ENCODE measurements around the gene TMEM232.
"Not testable (repeated sequence)": the region's sequence is repeated elsewhere in the genome, so short reads cannot be mapped to it uniquely, and the experiment has no call there.

TMEM232 gene
- 0.77 to 1.2 reads per million in 2 donors for total RNA-seq

GRCh38 chr5:110726249-110727024 is at the start of gene TMEM232:
Gene TMEM232, minus strand, starts transcription at chr5:110726671. Its CDS starts 59,319 bp downstream, at chr5:110667352.
- DNase-seq, result peak; percentile 57

- no peak for DNase-seq
Observed at GRCh38 chr5:110770286-110770685, 43.8 kb upstream of the TMEM232 start.

GRCh38 chr5:110769000-110769681 is 42.7 kb upstream of the TMEM232 start:
- no peak for DNase-seq

GRCh38 chr5:110768138-110768860 is 41.8 kb upstream of the TMEM232 start:
- DNase-seq, result no peak

GRCh38 chr5:110760158-110760557 is 33.7 kb upstream of the TMEM232 start:
- no peak for DNase-seq

GRCh38 chr5:110757118-110757729 is 30.8 kb upstream of the TMEM232 start:
- no peak for DNase-seq

GRCh38 chr5:110754181-110754580 is 27.7 kb upstream of the TMEM232 start:
- no peak for DNase-seq

GRCh38 chr5:110753600-110753999 is 27.1 kb upstream of the TMEM232 start:
- DNase-seq, result no peak

GRCh38 chr5:110752953-110753352 is 26.5 kb upstream of the TMEM232 start:
- DNase-seq, result no peak

- DNase-seq, result no peak
Observed at GRCh38 chr5:110751902-110752762, 25.7 kb upstream of the TMEM232 start.

- peak; percentile 78 for DNase-seq
Observed at GRCh38 chr5:110738812-110739651, 12.6 kb upstream of the TMEM232 start, which contains the start of gene SLC25A46. Gene SLC25A46, plus strand, starts transcription at chr5:110739007. Its CDS starts 113 bp downstream, at chr5:110739120.

GRCh38 chr5:110738503-110738811 is 12.0 kb upstream of the TMEM232 start:
- no peak for DNase-seq

GRCh38 chr5:110736753-110737152 is 10.3 kb upstream of the TMEM232 start:
- no peak for DNase-seq

GRCh38 chr5:110735556-110735955 is 9.1 kb upstream of the TMEM232 start:
- DNase-seq, result no peak

- no peak for DNase-seq
Observed at GRCh38 chr5:110734101-110734500, 7.6 kb upstream of the TMEM232 start.

GRCh38 chr5:110731499-110731898 is 5.0 kb upstream of the TMEM232 start:
- not testable (repeated sequence) for DNase-seq

GRCh38 chr5:110727025-110727314 is 499 bp upstream of the TMEM232 start:
- no peak for DNase-seq

- no peak for DNase-seq
Observed at GRCh38 chr5:110718311-110718710, 8.2 kb downstream of the TMEM232 start.

GRCh38 chr5:110716247-110717245 is 9.9 kb downstream of the TMEM232 start:
- no peak for DNase-seq

GRCh38 chr5:110707260-110707844 is 19.1 kb downstream of the TMEM232 start:
- no peak for DNase-seq
